Osteoblast (primary cell): Measurements from ENCODE around the gene ARHGEF11. TPM values are rescaled to one million over a fixed set of nuclear protein-coding genes. Genes with fewer than 3 reads are reported as not detected.

Source experiments
- DNase-seq: peaks from one replicate; pipeline ENCODE4 v3.0.0; 2011; ENCODE audit warnings: low spot score, mixed read lengths; ENCODE audit not compliant: insufficient read length; ENCODE audit errors: missing footprints
- H2AFZ ChIP-seq: 2 replicates; pipeline ENCODE4 v1.6.0; 2011; ENCODE audit warnings: mild to moderate bottlenecking, low read length
- H3K27ac ChIP-seq: 2 replicates; pipeline ENCODE4 v1.5.1; 2011; ENCODE audit warnings: mild to moderate bottlenecking, low read depth, low read length, moderate library complexity
- H3K27me3 ChIP-seq: 2 replicates; pipeline ENCODE4 v1.6.0; 2012; ENCODE audit warnings: mild to moderate bottlenecking, control low read depth, inconsistent platforms, low read length, moderate library complexity; ENCODE audit not compliant: insufficient read depth
- H3K36me3 ChIP-seq: 2 replicates; pipeline ENCODE4 v1.5.1; 2011; ENCODE audit warnings: mild to moderate bottlenecking, low read length, control low read depth, moderate library complexity; ENCODE audit not compliant: insufficient read depth
- H3K4me1 ChIP-seq: 2 replicates; pipeline ENCODE4 v1.5.1; 2011; ENCODE audit warnings: mild to moderate bottlenecking, low read length, control low read depth, moderate library complexity; ENCODE audit not compliant: insufficient read depth
- H3K4me2 ChIP-seq: 2 replicates; pipeline ENCODE4 v1.6.0; 2011; ENCODE audit warnings: mild to moderate bottlenecking, low read length; ENCODE audit not compliant: insufficient read depth
- H3K4me3 ChIP-seq: fragments of 200-600 bp; sonication (generic); 3 replicates; pipeline ENCODE4 v1.5.1; 2012; ENCODE audit warnings: mild to moderate bottlenecking, low read length, inconsistent platforms; ENCODE audit not compliant: insufficient read depth
- H3K79me2 ChIP-seq: 2 replicates; pipeline ENCODE4 v1.6.0; 2012; ENCODE audit warnings: mild to moderate bottlenecking, low read length, control low read depth, inconsistent platforms; ENCODE audit not compliant: insufficient read depth
- H3K9me3 ChIP-seq: 2 replicates; pipeline ENCODE4 v1.5.1; 2011; ENCODE audit warnings: low read depth, low read length, control low read depth
- H4K20me1 ChIP-seq: 2 replicates; pipeline ENCODE4 v1.6.0; 2012; ENCODE audit warnings: mild to moderate bottlenecking, low read length, control low read depth; ENCODE audit not compliant: insufficient read depth
- total RNA-seq: library from RNA; depleted of rRNA; stranded (reverse); fragments of >200 nt; gene quantifications from 2 replicates; pipeline ENCODE4 v1.2.3, GENCODE V29; 2012
- TF ChIP-seq, protein P1 (sequence below): IDR thresholded peaks from 2 replicates; pipeline ENCODE4 v1.5.1; 2011; ENCODE audit warnings: mild to moderate bottlenecking, low read depth, low read length, moderate library complexity; ENCODE audit errors: extremely low read depth

Gene ARHGEF11
- total RNA-seq, 1 donor, result 50.3 TPM

DNA sequence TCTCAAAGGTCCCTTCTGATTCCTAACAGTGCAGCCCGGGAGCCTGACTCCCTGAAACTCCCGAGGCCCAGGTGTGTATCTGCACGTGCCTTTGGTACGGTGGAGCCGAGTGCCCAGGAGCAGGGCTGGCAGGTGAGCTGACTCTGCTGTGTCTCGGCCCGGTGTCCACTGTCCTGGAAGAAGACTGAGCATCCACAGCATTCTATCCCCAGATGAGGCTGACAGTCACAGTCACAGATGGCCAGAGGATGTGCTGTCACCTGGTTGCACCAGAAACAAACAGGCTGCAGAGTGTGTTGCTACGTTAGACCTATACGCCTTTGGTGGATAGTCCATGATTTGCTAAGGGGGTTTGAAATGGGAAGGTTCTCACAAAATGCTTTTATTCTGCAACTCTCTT is 44.2 kb upstream of the ARHGEF11 start:
- no peaks in the 10 kb centered on the region for H3K79me2 ChIP-seq
- peaks cover 6% of the 10 kb centered on the region for H3K4me1 ChIP-seq
- H3K36me3 ChIP-seq, result no peaks in the 10 kb centered on the region
- no peaks in the 10 kb centered on the region for H3K9me3 ChIP-seq
- no peak overlapping the region for H3K4me2 ChIP-seq
- no peaks in the 10 kb centered on the region for H4K20me1 ChIP-seq
- no peak overlapping the region for H2AFZ ChIP-seq
- no peak overlapping the region for H3K4me3 ChIP-seq
- DNase-seq, result no peak
- H3K27me3 ChIP-seq, result no peaks in the 10 kb centered on the region
- TF ChIP-seq, protein P1, sequence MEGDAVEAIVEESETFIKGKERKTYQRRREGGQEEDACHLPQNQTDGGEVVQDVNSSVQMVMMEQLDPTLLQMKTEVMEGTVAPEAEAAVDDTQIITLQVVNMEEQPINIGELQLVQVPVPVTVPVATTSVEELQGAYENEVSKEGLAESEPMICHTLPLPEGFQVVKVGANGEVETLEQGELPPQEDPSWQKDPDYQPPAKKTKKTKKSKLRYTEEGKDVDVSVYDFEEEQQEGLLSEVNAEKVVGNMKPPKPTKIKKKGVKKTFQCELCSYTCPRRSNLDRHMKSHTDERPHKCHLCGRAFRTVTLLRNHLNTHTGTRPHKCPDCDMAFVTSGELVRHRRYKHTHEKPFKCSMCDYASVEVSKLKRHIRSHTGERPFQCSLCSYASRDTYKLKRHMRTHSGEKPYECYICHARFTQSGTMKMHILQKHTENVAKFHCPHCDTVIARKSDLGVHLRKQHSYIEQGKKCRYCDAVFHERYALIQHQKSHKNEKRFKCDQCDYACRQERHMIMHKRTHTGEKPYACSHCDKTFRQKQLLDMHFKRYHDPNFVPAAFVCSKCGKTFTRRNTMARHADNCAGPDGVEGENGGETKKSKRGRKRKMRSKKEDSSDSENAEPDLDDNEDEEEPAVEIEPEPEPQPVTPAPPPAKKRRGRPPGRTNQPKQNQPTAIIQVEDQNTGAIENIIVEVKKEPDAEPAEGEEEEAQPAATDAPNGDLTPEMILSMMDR, result no peak
- H3K27ac ChIP-seq, result no peak overlapping the region

DNA sequence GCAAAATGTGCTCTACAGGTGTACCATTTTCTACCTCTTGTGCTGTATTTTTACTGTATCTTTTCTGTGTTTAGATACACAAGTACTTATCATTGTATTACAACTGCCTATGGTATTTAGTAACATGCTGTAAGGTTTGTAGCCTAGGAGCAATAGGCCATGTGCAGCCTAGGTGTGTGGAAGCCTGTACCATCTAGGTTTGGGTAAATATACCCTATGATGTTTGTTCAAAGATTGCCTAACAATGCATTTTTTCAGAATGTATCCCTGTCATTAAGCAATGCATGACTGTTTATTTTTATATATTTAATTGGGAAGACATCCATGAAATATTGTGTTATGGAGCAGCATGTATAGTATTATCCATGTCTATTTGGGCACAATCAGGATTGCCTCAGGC is 43.1 kb upstream of the ARHGEF11 start:
- no peak overlapping the region for H3K4me2 ChIP-seq
- no peak for DNase-seq
- no peaks in the 10 kb centered on the region for H4K20me1 ChIP-seq
- H3K4me1 ChIP-seq, result peaks cover 6% of the 10 kb centered on the region
- no peak overlapping the region for H2AFZ ChIP-seq
- no peaks in the 10 kb centered on the region for H3K36me3 ChIP-seq
- H3K79me2 ChIP-seq, result no peaks in the 10 kb centered on the region
- no peak overlapping the region for H3K4me3 ChIP-seq
- no peaks in the 10 kb centered on the region for H3K27me3 ChIP-seq
- no peaks in the 10 kb centered on the region for H3K9me3 ChIP-seq
- TF ChIP-seq, protein P1, result no peak
- H3K27ac ChIP-seq, result no peak overlapping the region

DNA sequence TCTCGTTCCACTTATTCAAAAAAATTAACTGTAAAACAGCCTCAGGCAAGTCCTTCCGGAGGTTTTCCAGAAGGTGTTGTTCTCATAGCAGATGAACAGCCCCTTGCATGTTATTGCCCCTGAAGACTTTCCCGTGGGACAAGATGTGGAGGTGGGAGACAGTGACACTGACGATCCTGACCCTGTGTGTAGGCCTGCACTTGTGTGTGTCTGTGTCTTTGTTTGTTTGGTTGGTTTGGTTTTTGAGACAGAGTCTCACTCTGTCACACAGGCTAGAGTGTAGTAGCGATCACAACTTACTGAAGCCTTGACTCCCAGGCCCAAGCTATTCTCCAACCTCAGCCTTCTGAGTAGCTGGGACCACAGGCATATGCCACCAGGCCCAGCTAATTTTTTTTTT is 41.5 kb upstream of the ARHGEF11 start:
- Histone ChIP-seq H4K20me1 (no peaks in the 10 kb centered on the region), H3K4me2 (no peak overlapping the region), H3K4me1 (peaks cover 6% of the 10 kb centered on the region), H3K79me2 (no peaks in the 10 kb centered on the region), H3K36me3 (no peaks in the 10 kb centered on the region), H3K4me3 (no peak overlapping the region), H2AFZ (no peak overlapping the region), H3K9me3 (no peaks in the 10 kb centered on the region), H3K27me3 (peaks cover 4% of the 10 kb centered on the region), H3K27ac (no peak overlapping the region)
- no peak for DNase-seq
- TF ChIP-seq, protein P1, result no peak

DNA sequence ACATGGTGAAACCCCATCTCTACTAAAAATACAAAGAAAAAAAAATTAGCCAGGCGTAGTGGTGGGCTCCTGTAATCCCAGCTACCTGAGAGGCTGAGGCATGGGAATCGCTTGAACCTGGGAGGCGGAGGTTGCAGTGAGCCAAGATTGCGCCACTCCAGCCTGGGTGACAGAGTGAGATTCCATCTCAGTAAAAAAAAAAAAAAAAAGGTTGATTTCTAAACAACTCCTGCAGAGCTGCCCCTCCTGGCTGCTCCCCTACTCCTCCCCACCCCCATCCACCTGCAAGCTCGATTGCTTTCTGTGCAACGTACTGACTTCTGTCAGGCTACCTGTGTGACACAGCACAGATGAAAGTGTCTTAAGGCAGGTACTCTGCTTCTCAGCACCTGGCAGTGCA is 40.8 kb upstream of the ARHGEF11 start:
- H2AFZ ChIP-seq, result no peak overlapping the region
- DNase-seq, result no peak
- H3K27ac ChIP-seq, result no peak overlapping the region
- H3K9me3 ChIP-seq, result no peaks in the 10 kb centered on the region
- H3K4me2 ChIP-seq, result no peak overlapping the region
- H3K36me3 ChIP-seq, result no peaks in the 10 kb centered on the region
- TF ChIP-seq, protein P1, result no peak
- no peaks in the 10 kb centered on the region for H3K79me2 ChIP-seq
- peaks cover 6% of the 10 kb centered on the region for H3K4me1 ChIP-seq
- H4K20me1 ChIP-seq, result no peaks in the 10 kb centered on the region
- H3K27me3 ChIP-seq, result peaks cover 4% of the 10 kb centered on the region
- H3K4me3 ChIP-seq, result no peak overlapping the region
